Measurements from ENCODE around the gene PEX10.

DNA sequence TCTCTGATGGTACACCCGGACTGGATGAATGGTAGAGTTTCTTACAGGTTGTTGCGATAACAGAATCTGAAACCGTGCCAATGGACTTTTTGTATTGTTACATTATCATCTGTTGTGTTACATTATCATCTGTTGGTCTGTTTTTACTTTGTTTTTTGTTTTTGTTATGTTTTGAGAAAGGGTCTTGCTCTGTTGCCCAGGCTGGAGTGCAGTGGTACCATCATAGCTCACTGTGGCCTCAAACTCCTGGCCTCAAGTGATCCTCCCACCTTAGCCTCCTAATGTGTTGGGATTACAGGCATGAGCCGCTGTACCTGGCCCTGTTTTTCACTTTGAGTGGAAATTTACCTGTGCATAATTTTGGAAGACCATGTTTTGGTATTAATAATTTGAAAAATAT lies 10.2 kb upstream of the PEX10 start:
- TF ChIP-seq, protein P1, sequence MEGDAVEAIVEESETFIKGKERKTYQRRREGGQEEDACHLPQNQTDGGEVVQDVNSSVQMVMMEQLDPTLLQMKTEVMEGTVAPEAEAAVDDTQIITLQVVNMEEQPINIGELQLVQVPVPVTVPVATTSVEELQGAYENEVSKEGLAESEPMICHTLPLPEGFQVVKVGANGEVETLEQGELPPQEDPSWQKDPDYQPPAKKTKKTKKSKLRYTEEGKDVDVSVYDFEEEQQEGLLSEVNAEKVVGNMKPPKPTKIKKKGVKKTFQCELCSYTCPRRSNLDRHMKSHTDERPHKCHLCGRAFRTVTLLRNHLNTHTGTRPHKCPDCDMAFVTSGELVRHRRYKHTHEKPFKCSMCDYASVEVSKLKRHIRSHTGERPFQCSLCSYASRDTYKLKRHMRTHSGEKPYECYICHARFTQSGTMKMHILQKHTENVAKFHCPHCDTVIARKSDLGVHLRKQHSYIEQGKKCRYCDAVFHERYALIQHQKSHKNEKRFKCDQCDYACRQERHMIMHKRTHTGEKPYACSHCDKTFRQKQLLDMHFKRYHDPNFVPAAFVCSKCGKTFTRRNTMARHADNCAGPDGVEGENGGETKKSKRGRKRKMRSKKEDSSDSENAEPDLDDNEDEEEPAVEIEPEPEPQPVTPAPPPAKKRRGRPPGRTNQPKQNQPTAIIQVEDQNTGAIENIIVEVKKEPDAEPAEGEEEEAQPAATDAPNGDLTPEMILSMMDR (conservative IDR thresholded peaks at IDR 0.05): no peak
- no peak for TF ChIP-seq EZH2 (IDR thresholded peaks at IDR 0.05; ENCODE audit: low read depth)

Measured in PC-9 (cell line).